H1 (cell line): ENCODE data around the gene CNNM2. TPM values are rescaled to one million over a fixed set of nuclear protein-coding genes. Genes with fewer than 3 reads are reported as not detected.

Source experiments
- CTCF ChIA-PET: fragments of 300-600 bp; sonication (Branson Sonifier 250); formaldehyde crosslinking; loops from one replicate; lab custom pipeline; 2021; ENCODE audit not compliant: partially characterized antibody; lab: Charles Lee
- POLR2A ChIA-PET: fragments of 300-600 bp; sonication (Branson Sonifier 250); formaldehyde crosslinking; loops from one replicate; lab custom pipeline; 2021; ENCODE audit warnings: inconsistent platforms; ENCODE audit not compliant: partially characterized antibody; lab: Charles Lee
- DNase-seq, 2 experiments: peaks; one replicate each; pipeline versions ENCODE4 v3.0.0 to v3.0.0-alpha.2; 2010 to 2022; ENCODE audit warnings: low spot score in 2 of 2, low read depth in 1 of 2, mixed read lengths in 1 of 2
- FAIRE-seq: peaks from 2 replicates; lab custom pipeline; 2011; peaks lifted over from hg19 to GRCh38; lab: Jason Lieb, UNC
- H2AFZ ChIP-seq: 2 replicates; pipeline ENCODE4 v1.8.1; 2012; ENCODE audit warnings: low read length, inconsistent platforms
- H2AK5ac ChIP-seq: 2 replicates; pipeline ENCODE4 v1.6.1; 2013; ENCODE audit warnings: low read depth, low read length
- H2BK120ac ChIP-seq: replicated peaks from 2 replicates; pipeline ENCODE3; 2013; ENCODE audit warnings: low read depth, low read length, inconsistent platforms
- H2BK12ac ChIP-seq: 2 replicates; pipeline ENCODE4 v1.6.1; 2013; ENCODE audit warnings: low read depth, low read length
- H2BK15ac ChIP-seq: 2 replicates; pipeline ENCODE4 v1.6.1; 2013; ENCODE audit warnings: low read length
- H2BK20ac ChIP-seq: 2 replicates; pipeline ENCODE4 v1.6.1; 2013; ENCODE audit warnings: low read length
- H2BK5ac ChIP-seq: 2 replicates; pipeline ENCODE4 v1.6.1; 2013; ENCODE audit warnings: low read depth, low read length
- H3K14ac ChIP-seq: 2 replicates; pipeline ENCODE4 v1.6.1; 2013; ENCODE audit warnings: inconsistent platforms; ENCODE audit not compliant: insufficient read length
- H3K18ac ChIP-seq: 2 replicates; pipeline ENCODE4 v1.6.1; 2013; ENCODE audit warnings: low read length; ENCODE audit errors: extremely low read depth
- H3K23ac ChIP-seq: 2 replicates; pipeline ENCODE4 v1.6.1; 2013; ENCODE audit warnings: inconsistent platforms; ENCODE audit not compliant: insufficient read length
- H3K23me2 ChIP-seq: 2 replicates; pipeline ENCODE4 v1.6.1; 2013; ENCODE audit warnings: low read depth, low read length
- H3K27ac ChIP-seq: 2 replicates; pipeline ENCODE4 v1.6.1; 2011; ENCODE audit warnings: low read depth, low read length, inconsistent platforms
- H3K27me3 ChIP-seq, 4 experiments: replicated peaks in 1 of 4; 1 replicate in 1 of 4; 2 replicates in 3 of 4; pipeline versions ENCODE4 v1.6.1 to v1.8.1; 2011 to 2013; ENCODE audit warnings: low read length in 3 of 4, mild to moderate bottlenecking in 3 of 4, inconsistent platforms in 2 of 4, mixed read lengths in 2 of 4, moderate library complexity in 1 of 4; ENCODE audit not compliant: control insufficient read depth in 3 of 4, insufficient read depth in 3 of 4; ENCODE audit errors: extremely low read depth in 1 of 4
- H3K36me3 ChIP-seq, 4 experiments: 2 replicates each; pipeline versions ENCODE4 v1.6.1 to v1.8.1; 2011 to 2013; ENCODE audit warnings: mild to moderate bottlenecking in 4 of 4, low read length in 3 of 4, moderate library complexity in 2 of 4, control low read depth in 1 of 4, inconsistent platforms in 1 of 4; ENCODE audit not compliant: insufficient read depth in 4 of 4, control insufficient read depth in 2 of 4
- H3K4ac ChIP-seq: replicated peaks from 2 replicates; pipeline ENCODE3; 2013; ENCODE audit warnings: low read length, low read depth, mixed read lengths, inconsistent platforms; ENCODE audit not compliant: insufficient read length
- H3K4me1 ChIP-seq, 4 experiments: replicated peaks in 1 of 4; 1 replicate in 1 of 4; 2 replicates in 3 of 4; pipeline versions ENCODE4 v1.6.1 to v1.8.1; 2011 to 2013; ENCODE audit warnings: low read length in 3 of 4, inconsistent platforms in 2 of 4, mixed read lengths in 1 of 4; ENCODE audit not compliant: insufficient read depth in 4 of 4, control insufficient read depth in 3 of 4
- H3K4me2 ChIP-seq, 2 experiments: 2 replicates each; pipeline versions ENCODE4 v1.6.1 to v1.8.1; 2011 to 2013; ENCODE audit warnings: low read depth in 2 of 2, low read length in 2 of 2, control low read depth in 1 of 2, inconsistent platforms in 1 of 2, mild to moderate bottlenecking in 1 of 2; ENCODE audit not compliant: insufficient read depth in 1 of 2
- H3K4me3 ChIP-seq, 4 experiments: fragments of 200-600, 300-600 bp in 1 of 4; sonication (generic), shearing (Covaris generic), sonication (Bioruptor Twin) in 1 of 4; 2 replicates each; pipeline versions ENCODE4 v1.5.1 to v1.8.1; 2011 to 2016; ENCODE audit warnings: low read length in 4 of 4, low read depth in 3 of 4, control low read depth in 2 of 4, inconsistent platforms in 2 of 4, mild to moderate bottlenecking in 2 of 4, mixed read lengths in 1 of 4, moderate library complexity in 1 of 4; ENCODE audit not compliant: insufficient read depth in 2 of 4; ENCODE audit errors: extremely low read depth in 1 of 4
- H3K56ac ChIP-seq: replicated peaks from 2 replicates; pipeline ENCODE3; 2013; ENCODE audit warnings: low read depth, mild to moderate bottlenecking, mixed read lengths, low read length, inconsistent platforms; ENCODE audit not compliant: insufficient read length
- H3K79me1 ChIP-seq: 2 replicates; pipeline ENCODE4 v1.6.1; 2013; ENCODE audit warnings: low read depth, low read length, control low read depth
- H3K79me2 ChIP-seq, 2 experiments: 2 replicates each; pipeline versions ENCODE4 v1.6.1 to v1.8.1; 2012 to 2013; ENCODE audit warnings: low read length in 2 of 2, mild to moderate bottlenecking in 2 of 2, inconsistent platforms in 1 of 2; ENCODE audit not compliant: insufficient read depth in 2 of 2, control insufficient read depth in 1 of 2
- H3K9ac ChIP-seq, 4 experiments: replicated peaks in 1 of 4; 1 replicate in 1 of 4; 2 replicates in 3 of 4; pipeline versions ENCODE4 v1.6.1 to v1.8.1; 2011 to 2013; ENCODE audit warnings: low read depth in 3 of 4, low read length in 3 of 4, control low read depth in 2 of 4, mild to moderate bottlenecking in 2 of 4, moderate library complexity in 2 of 4, inconsistent platforms in 1 of 4; ENCODE audit errors: extremely low read depth in 1 of 4
- H3K9me3 ChIP-seq, 2 experiments: 2 replicates each; pipeline versions ENCODE4 v1.6.1 to v1.8.1; 2012 to 2013; ENCODE audit warnings: mild to moderate bottlenecking in 2 of 2, moderate library complexity in 2 of 2, control low read depth in 1 of 2, inconsistent platforms in 1 of 2, low read depth in 1 of 2, low read length in 1 of 2, mixed read lengths in 1 of 2; ENCODE audit not compliant: insufficient read depth in 2 of 2
- H4K20me1 ChIP-seq, 2 experiments: replicated peaks in 1 of 2; 2 replicates each; pipeline versions ENCODE3 to v1.8.1; 2011 to 2013; ENCODE audit warnings: inconsistent platforms in 2 of 2, low read length in 2 of 2, mild to moderate bottlenecking in 1 of 2; ENCODE audit not compliant: insufficient read depth in 2 of 2, control insufficient read depth in 1 of 2
- H4K5ac ChIP-seq: 2 replicates; pipeline ENCODE4 v1.6.1; 2013; ENCODE audit warnings: low read length, low read depth, mixed read lengths, inconsistent platforms; ENCODE audit not compliant: insufficient read length
- H4K8ac ChIP-seq: 2 replicates; pipeline ENCODE4 v1.8.0; 2013; ENCODE audit warnings: mild to moderate bottlenecking, moderate library complexity, low read length, inconsistent platforms; ENCODE audit not compliant: insufficient read depth; ENCODE audit errors: extremely low read depth
- H4K91ac ChIP-seq: replicated peaks from 2 replicates; pipeline ENCODE3; 2013; ENCODE audit warnings: low read length, mixed read lengths, inconsistent platforms; ENCODE audit not compliant: insufficient read length
- BCL11A ChIP-seq, 2 experiments: IDR thresholded peaks; one replicate each; pipeline ENCODE4 v1.6.1; 2011; ENCODE audit warnings: low read depth in 2 of 2, low read length in 2 of 2, mild to moderate bottlenecking in 2 of 2
- BRCA1 ChIP-seq: IDR thresholded peaks from 2 replicates; pipeline ENCODE4 v1.6.1; 2012; ENCODE audit warnings: low read depth, low read length, improper control_type of control experiment
- CBX5 ChIP-seq: fragments of 300-800, 300-1000 bp; sonication (generic); IDR thresholded peaks from 2 replicates; pipeline ENCODE4 v1.7.1; 2016; ENCODE audit warnings: antibody characterized with exemption, low read length, low read depth
- CHD1 ChIP-seq: IDR thresholded peaks from 2 replicates; pipeline ENCODE4 v1.6.1; 2012; ENCODE audit warnings: low read depth, low read length, improper control_type of control experiment
- CREB1 ChIP-seq: IDR thresholded peaks from 2 replicates; pipeline ENCODE4 v1.6.1; 2012; ENCODE audit warnings: inconsistent platforms
- FOSL1 ChIP-seq: IDR thresholded peaks from 2 replicates; pipeline ENCODE4 v1.6.1; 2011; ENCODE audit warnings: mild to moderate bottlenecking, low read depth, low read length, moderate library complexity; ENCODE audit not compliant: insufficient read depth
- HDAC6 ChIP-seq: IDR thresholded peaks from one replicate; pipeline ENCODE4 v1.7.1; 2012; ENCODE audit warnings: low read depth, mild to moderate bottlenecking, inconsistent platforms, low read length, moderate library complexity
- JUND ChIP-seq: IDR thresholded peaks from 2 replicates; pipeline ENCODE4 v1.6.1; 2011; ENCODE audit warnings: mild to moderate bottlenecking, improper control_type of control experiment, low read length
- MAFK ChIP-seq: IDR thresholded peaks from 2 replicates; pipeline ENCODE4 v1.6.1; 2012; ENCODE audit warnings: low read depth, mild to moderate bottlenecking, improper control_type of control experiment, low read length
- SAP30 ChIP-seq: fragments of 300-600 bp; sonication (generic); IDR thresholded peaks from 2 replicates; pipeline ENCODE4 v1.7.1; 2012; ENCODE audit warnings: low read length, moderate library complexity, mild to moderate bottlenecking, inconsistent platforms; ENCODE audit not compliant: insufficient read depth, insufficient replicate concordance
- SIX5 ChIP-seq: IDR thresholded peaks from 2 replicates; pipeline ENCODE4 v1.6.1; 2011; ENCODE audit warnings: mild to moderate bottlenecking, low read depth, low read length
- SUZ12 ChIP-seq: fragments of 200-600 bp; sonication (generic); IDR thresholded peaks from 2 replicates; pipeline ENCODE4 v1.6.1; 2012; ENCODE audit warnings: mild to moderate bottlenecking, inconsistent platforms, low read length, moderate library complexity, mixed read lengths
- TAF1 ChIP-seq: IDR thresholded peaks from 2 replicates; pipeline ENCODE4 v1.6.1; 2011; ENCODE audit warnings: mild to moderate bottlenecking, low read depth, low read length
- TAF7 ChIP-seq: optimal IDR thresholded peaks from 2 replicates; pipeline ENCODE3; 2011; ENCODE audit warnings: low read depth, mild to moderate bottlenecking, inconsistent platforms, low read length, moderate library complexity, borderline replicate concordance
- TEAD4 ChIP-seq: IDR thresholded peaks from 2 replicates; pipeline ENCODE4 v1.6.1; 2012; ENCODE audit warnings: low read depth, low read length, inconsistent platforms, mixed read lengths
- WGBS, 2 experiments: shearing (Covaris generic) in 1 of 2; methylation state at CpG; one replicate each; pipeline versions ENCODE4 v1.1.6 to v1.1.7; 2013 to 2015; ENCODE audit warnings: low lambda C conversion rate in 2 of 2, mixed read lengths in 2 of 2, inconsistent platforms in 1 of 2, low coverage in 1 of 2, missing lambda C conversion rate in 1 of 2; ENCODE audit not compliant: insufficient replicate concordance in 2 of 2, insufficient coverage in 1 of 2, insufficient read length in 1 of 2; ENCODE audit errors: extremely low coverage in 1 of 2, missing lambda C conversion rate in 1 of 2; 5-methylcytosine and 5-hydroxymethylcytosine counted together
- polyA plus RNA-seq, 7 experiments: library from polyadenylated mRNA; depleted of rRNA in 3 of 7; stranded (reverse) in 5 of 7; unstranded in 2 of 7; fragments of >200 nt in 5 of 7; fragments of 200-250 nt in 2 of 7; gene quantifications; 1 replicate in 5 of 7; 2 replicates in 1 of 7; 4 replicates in 1 of 7; pipeline versions ENCODE4 v1.2.1 to v1.2.3, GENCODE V29; 2011 to 2013; ENCODE audit warnings: missing spikeins in 2 of 7, mixed read lengths in 2 of 7
- total RNA-seq: library from RNA; stranded (reverse); fragmentation: NEBNext Ultra II Directional; extraction: Animal tissue kit (Norgen Biotek cat#: 25700); gene quantifications from 2 replicates; pipeline ENCODE4 v1.2.1, GENCODE V29; 2021
- TF ChIP-seq, protein P1 (sequence below): IDR thresholded peaks from 2 replicates; pipeline ENCODE4 v1.6.1; 2012; ENCODE audit warnings: inconsistent platforms

CNNM2 gene
- total and polyA plus RNA-seq, 2 of the 8 experiments (the other 6 are each of a cell fraction or from before 2014, with no cell fraction given): 7.3 to 23.6 TPM

DNA sequence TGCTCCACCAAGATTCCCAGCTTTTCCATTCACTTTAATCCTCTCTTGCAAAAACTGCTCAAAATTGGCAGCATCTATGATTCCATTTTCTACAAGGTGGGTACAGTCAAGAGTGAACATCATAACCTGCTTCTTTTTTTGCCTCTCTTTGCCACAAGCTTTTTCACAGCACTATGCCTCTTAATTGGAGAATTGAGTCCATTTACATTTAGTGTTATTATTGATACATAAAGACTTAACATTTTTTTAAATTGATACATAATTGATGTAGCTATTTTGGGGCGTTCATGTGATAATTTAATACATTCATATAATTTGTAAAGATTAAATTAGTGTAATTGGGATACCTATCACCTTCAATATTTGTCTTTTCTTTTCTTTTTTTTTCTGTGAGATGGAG is 30.0 kb upstream of the CNNM2 start:
- Histone ChIP-seq H2BK12ac (no peak overlapping the region), H3K79me1 (no peaks in the 10 kb centered on the region), H3K9me3 (no peaks in the 10 kb centered on the region), H3K56ac (no peak overlapping the region), H2BK120ac (no peak overlapping the region), H3K4ac (no peak overlapping the region), H3K23ac (no peak overlapping the region), H4K8ac (no peak overlapping the region), H2BK5ac (no peak overlapping the region), H3K36me3 (no peaks in the 10 kb centered on the region; a peak in 1 of 8 replicates), H3K9ac (no peak overlapping the region), H2AK5ac (no peak overlapping the region), H3K4me3 (no peak overlapping the region), H4K20me1 (no peaks in the 10 kb centered on the region), H3K14ac (no peak overlapping the region), H3K4me1 (no peaks in the 10 kb centered on the region), H3K27ac (no peak overlapping the region), H3K18ac (no peak overlapping the region), H3K4me2 (no peak overlapping the region), H3K79me2 (no peaks in the 10 kb centered on the region), H2BK15ac (no peak overlapping the region), H3K23me2 (no peaks in the 10 kb centered on the region), H3K27me3 (no peaks in the 10 kb centered on the region), H4K91ac (no peak overlapping the region), H4K5ac (no peak overlapping the region), H2BK20ac (no peak overlapping the region), H2AFZ (no peak overlapping the region)
- DNase-seq: no peak
- no peak for TF ChIP-seq TAF7
- TF ChIP-seq CREB1: no peak
- TF ChIP-seq TEAD4: no peak
- no peak for TF ChIP-seq HDAC6
- no peak for TF ChIP-seq JUND
- TF ChIP-seq MAFK: no peak
- TF ChIP-seq TAF1: no peak
- no peak for TF ChIP-seq SUZ12
- no peak for TF ChIP-seq CHD1
- no peak for TF ChIP-seq FOSL1
- TF ChIP-seq, protein P1, sequence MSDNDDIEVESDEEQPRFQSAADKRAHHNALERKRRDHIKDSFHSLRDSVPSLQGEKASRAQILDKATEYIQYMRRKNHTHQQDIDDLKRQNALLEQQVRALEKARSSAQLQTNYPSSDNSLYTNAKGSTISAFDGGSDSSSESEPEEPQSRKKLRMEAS: no peak
- TF ChIP-seq BCL11A (IDR thresholded peaks at IDR 0.05; ENCODE audit: low read depth in 2 of 2, low read length in 2 of 2): no peak
- no peak for TF ChIP-seq SIX5
- no peak for TF ChIP-seq BRCA1
- TF ChIP-seq CBX5: no peak
- no peak for TF ChIP-seq SAP30
- POLR2A ChIA-PET: interaction anchor here (0.6 kb wide), 2 partner anchors 16 to 108 kb away, joined by 3 read pairs; no protein-coding TSS in a partner anchor
- no peak for FAIRE-seq
- CTCF ChIA-PET: interaction anchor here (1.3 to 1.6 kb wide), 2 partner anchors 8 to 13 kb away, joined by 3 to 8 read pairs; no protein-coding TSS in a partner anchor
- WGBS, 2 experiments: 82% methylated on average over 1 of the region's 1 CpG; no CpG with 5 or more reads in 1 of the 2 experiments
